ENCODE data around the gene RBM47. TPM values are rescaled to one million over a fixed set of nuclear protein-coding genes. Genes with fewer than 3 reads are reported as not detected.
"Not testable (repeated sequence)": the region's sequence is repeated elsewhere in the genome, so short reads cannot be mapped to it uniquely, and the experiment has no call there.

The RBM47 gene
- total RNA-seq, 1 donor from 2014 or later = 4.6 TPM

DNA sequence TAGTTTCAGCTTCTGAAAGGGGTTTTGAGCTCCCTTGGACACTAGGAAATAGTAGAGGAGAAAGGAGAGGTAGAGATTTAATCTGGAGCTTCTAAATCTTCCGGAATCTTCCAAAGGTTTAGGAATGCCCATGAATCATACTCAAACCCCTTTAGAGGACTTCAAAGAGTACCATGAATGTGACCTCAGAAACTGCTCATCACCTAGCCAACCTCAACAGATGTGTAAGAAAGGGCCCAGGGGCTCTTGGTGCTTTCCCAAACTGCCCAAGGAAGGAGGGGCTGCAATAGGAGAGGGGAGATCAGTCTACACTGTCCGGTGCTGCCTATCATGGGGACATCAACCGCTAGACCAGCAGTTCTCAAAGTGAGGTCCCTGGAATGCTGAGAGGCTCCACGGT, 109.1 kb downstream of the RBM47 start:
- peaks cover 4% of the 10 kb centered on the region for H3K27me3 Mint-ChIP-seq (ENCODE audit: unreplicated experiment)
- peaks cover 13% of the 10 kb centered on the region for H3K4me1 Mint-ChIP-seq (ENCODE audit: unreplicated experiment)
- H3K9me3 Mint-ChIP-seq (ENCODE audit: unreplicated experiment) = no peaks in the 10 kb centered on the region
- TF ChIP-seq, protein P1, sequence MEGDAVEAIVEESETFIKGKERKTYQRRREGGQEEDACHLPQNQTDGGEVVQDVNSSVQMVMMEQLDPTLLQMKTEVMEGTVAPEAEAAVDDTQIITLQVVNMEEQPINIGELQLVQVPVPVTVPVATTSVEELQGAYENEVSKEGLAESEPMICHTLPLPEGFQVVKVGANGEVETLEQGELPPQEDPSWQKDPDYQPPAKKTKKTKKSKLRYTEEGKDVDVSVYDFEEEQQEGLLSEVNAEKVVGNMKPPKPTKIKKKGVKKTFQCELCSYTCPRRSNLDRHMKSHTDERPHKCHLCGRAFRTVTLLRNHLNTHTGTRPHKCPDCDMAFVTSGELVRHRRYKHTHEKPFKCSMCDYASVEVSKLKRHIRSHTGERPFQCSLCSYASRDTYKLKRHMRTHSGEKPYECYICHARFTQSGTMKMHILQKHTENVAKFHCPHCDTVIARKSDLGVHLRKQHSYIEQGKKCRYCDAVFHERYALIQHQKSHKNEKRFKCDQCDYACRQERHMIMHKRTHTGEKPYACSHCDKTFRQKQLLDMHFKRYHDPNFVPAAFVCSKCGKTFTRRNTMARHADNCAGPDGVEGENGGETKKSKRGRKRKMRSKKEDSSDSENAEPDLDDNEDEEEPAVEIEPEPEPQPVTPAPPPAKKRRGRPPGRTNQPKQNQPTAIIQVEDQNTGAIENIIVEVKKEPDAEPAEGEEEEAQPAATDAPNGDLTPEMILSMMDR (IDR thresholded peaks at IDR 0.05; ENCODE audit: unreplicated experiment) = no peak
- H3K27ac Mint-ChIP-seq (ENCODE audit: unreplicated experiment) = no peak overlapping the region
- H3K4me3 Mint-ChIP-seq (ENCODE audit: unreplicated experiment) = no peak overlapping the region
- no peaks in the 10 kb centered on the region for H3K36me3 Mint-ChIP-seq (ENCODE audit: low read depth, unreplicated experiment)
- DNase-seq (ENCODE audit: low spot score) = no peak

DNA sequence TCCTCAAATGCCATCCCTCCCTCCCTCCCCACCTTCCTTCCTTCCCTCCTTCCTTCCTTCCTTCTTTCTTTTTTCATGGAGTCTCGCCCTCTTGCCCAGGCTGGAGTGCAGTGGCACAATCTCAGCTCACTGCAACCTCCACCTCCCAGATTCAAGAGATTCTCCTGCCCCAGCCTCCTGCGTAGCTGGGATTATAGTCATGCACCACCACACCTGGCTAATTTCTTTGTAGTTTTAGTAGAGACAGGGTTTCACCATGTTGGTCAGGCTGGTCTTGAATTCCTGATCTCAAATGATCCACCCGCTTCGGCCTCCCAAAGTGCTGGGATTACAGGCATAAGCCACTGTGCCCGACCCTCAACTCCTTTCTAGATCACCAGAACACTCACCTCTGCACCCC, 112.6 kb downstream of the RBM47 start:
- not testable (repeated sequence) for H3K36me3 Mint-ChIP-seq (ENCODE audit: low read depth, unreplicated experiment); H3K4me3 Mint-ChIP-seq (ENCODE audit: unreplicated experiment); H3K4me1 Mint-ChIP-seq (ENCODE audit: unreplicated experiment); H3K27me3 Mint-ChIP-seq (ENCODE audit: unreplicated experiment); DNase-seq (ENCODE audit: low spot score); H3K27ac Mint-ChIP-seq (ENCODE audit: unreplicated experiment); H3K9me3 Mint-ChIP-seq (ENCODE audit: unreplicated experiment)

DNA sequence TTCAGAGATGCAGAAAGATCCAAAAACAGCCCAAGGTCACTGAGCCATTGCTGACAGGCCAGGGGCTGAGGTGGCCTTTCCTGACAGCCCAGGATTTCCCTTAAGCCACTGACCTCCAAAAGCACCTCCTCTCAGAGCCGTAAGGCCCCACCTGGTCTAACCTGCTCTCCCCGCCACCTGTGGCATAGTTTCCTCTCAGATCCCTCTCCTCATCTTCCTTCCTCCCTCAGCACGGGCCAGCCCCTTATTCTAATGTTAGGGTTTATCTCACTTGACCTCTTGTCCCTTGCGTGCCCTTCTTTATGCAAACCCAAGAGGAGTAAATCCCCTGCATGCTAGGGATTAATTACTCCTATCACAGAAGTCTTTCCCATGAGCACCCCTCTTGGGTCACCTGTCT, 113.0 kb downstream of the RBM47 start:
- Mint-ChIP-seq H3K27ac (ENCODE audit: unreplicated experiment) (no peak overlapping the region), H3K9me3 (ENCODE audit: unreplicated experiment) (no peaks in the 10 kb centered on the region), H3K27me3 (ENCODE audit: unreplicated experiment) (peaks cover 3% of the 10 kb centered on the region), H3K4me3 (ENCODE audit: unreplicated experiment) (no peak overlapping the region), H3K36me3 (ENCODE audit: low read depth, unreplicated experiment) (no peaks in the 10 kb centered on the region), H3K4me1 (ENCODE audit: unreplicated experiment) (peaks cover 10% of the 10 kb centered on the region)
- TF ChIP-seq, protein P1 (IDR thresholded peaks at IDR 0.05; ENCODE audit: unreplicated experiment) = no peak
- no peak for DNase-seq (ENCODE audit: low spot score)

DNA sequence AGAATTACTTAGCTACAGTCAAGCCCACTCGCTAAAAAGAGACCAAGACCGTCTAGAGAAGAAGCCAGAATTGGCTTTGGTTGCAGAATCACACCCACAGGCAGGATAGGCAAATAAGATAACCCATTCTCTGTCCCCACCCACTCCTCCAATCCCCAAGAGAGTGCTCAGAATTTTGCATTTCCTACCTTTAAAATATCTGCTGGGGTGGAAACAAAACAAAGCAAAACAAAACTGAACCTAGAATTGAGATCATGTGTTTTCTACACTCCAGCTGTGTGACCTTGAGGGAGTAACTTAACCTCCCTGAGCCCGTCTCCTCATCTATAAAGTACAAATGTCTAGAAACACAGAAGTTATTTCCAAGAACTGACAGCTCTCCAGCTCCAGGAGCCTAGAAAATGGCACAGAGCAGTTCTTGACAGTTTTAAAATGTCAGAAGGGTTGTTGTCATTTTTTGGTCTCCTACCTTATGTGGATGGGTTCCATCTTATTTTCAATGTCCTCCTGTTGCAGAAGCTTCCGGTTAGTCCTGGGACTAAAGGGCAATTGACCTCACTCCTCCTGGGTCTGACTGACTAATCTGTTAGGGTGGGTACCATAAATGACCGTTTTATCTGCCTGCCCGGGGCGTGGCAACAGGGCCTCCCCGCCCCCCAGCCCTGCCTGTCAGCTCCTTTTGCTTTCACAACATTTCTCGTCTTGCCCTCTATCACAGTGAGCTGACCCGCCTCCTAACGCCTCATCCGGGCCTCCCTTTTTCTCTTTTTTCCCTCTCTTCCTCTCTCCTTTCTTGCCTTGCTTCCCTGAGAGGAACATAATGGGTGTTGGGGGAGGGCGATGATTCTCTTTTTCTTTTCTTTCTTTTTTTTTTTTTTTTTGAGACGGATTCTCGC, 114.0 kb downstream of the RBM47 start:
- Mint-ChIP-seq H3K27ac (ENCODE audit: unreplicated experiment) (no peak overlapping the region), H3K4me3 (ENCODE audit: unreplicated experiment) (no peak overlapping the region), H3K4me1 (ENCODE audit: unreplicated experiment) (peaks cover 10% of the 10 kb centered on the region), H3K36me3 (ENCODE audit: low read depth, unreplicated experiment) (no peaks in the 10 kb centered on the region), H3K9me3 (ENCODE audit: unreplicated experiment) (no peaks in the 10 kb centered on the region), H3K27me3 (ENCODE audit: unreplicated experiment) (peaks cover 3% of the 10 kb centered on the region)
- no peak for DNase-seq (ENCODE audit: low spot score)
- TF ChIP-seq, protein P1 (IDR thresholded peaks at IDR 0.05; ENCODE audit: unreplicated experiment) = no peak

DNA sequence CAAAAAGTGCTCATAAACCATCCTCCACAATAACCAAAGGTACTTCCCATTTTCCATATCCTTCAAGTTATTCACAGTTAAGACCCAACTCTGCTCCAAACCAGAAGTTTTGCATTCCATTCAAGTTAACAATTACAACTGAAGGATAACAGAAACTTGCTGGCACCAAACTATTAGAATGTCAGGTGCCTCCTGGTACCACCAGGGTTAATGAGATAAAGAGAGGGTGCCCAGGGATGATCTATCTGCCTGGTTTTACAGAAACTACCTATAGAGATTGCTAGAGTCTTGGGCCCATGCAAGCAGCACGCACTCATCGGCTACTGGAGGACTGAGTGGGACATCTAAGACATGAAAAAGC, 114.6 kb downstream of the RBM47 start:
- H3K9me3 Mint-ChIP-seq (ENCODE audit: unreplicated experiment) = no peaks in the 10 kb centered on the region
- TF ChIP-seq, protein P1 (IDR thresholded peaks at IDR 0.05; ENCODE audit: unreplicated experiment) = no peak
- no peaks in the 10 kb centered on the region for H3K36me3 Mint-ChIP-seq (ENCODE audit: low read depth, unreplicated experiment)
- no peak overlapping the region for H3K27ac Mint-ChIP-seq (ENCODE audit: unreplicated experiment)
- peaks cover 3% of the 10 kb centered on the region for H3K27me3 Mint-ChIP-seq (ENCODE audit: unreplicated experiment)
- peaks cover 10% of the 10 kb centered on the region for H3K4me1 Mint-ChIP-seq (ENCODE audit: unreplicated experiment)
- no peak for DNase-seq (ENCODE audit: low spot score)
- no peak overlapping the region for H3K4me3 Mint-ChIP-seq (ENCODE audit: unreplicated experiment)

Measured in endothelial cell (in vitro differentiated cells).